ENCODE results near the gene RAPGEF2.

DNA sequence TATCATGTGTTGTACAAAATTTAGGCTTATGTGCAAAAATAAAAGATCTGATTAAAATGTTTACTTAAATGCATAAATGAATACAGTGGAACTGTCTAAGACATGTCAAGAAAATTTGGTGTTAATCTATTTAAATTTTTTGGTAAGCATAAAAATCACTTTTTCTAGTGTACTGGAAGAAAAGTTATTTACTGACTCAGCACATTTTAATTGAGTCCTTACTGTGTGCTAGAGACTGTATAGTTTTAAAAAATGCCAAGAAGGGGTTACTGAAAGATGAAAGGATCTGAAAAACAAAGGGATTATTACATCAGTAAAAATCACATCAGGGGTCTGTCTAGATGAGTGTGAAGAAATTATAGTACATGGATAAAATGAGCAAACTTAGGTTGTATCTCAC lies 60.6 kb downstream of the RAPGEF2 start:
- no peak for TF ChIP-seq EZH2phosphoT487 (IDR thresholded peaks at IDR 0.05; ENCODE audit: borderline replicate concordance, low read length)
- no peak for TF ChIP-seq CTCF (IDR thresholded peaks at IDR 0.05; ENCODE audit: low read depth, low read length, poor library complexity, severe bottlenecking)
